HepG2 (cell line): ENCODE measurements around the gene WDR5B. TPM values are rescaled to one million over a fixed set of nuclear protein-coding genes. Genes with fewer than 3 reads are reported as not detected.

Experiments
- ARID2 ChIP-seq: sonication (generic); formaldehyde crosslinking; IDR thresholded peaks from 2 replicates; pipeline ENCODE4 v1.8.1; 2022; ENCODE audit warnings: mild to moderate bottlenecking, missing genetic modification reagents, borderline replicate concordance
- BORCS8-MEF2B ChIP-seq: sonication (generic); formaldehyde crosslinking; IDR thresholded peaks from 2 replicates; pipeline ENCODE4 v1.8.0; 2022; ENCODE audit warnings: mild to moderate bottlenecking, missing genetic modification reagents
- DNMT3B ChIP-seq: conservative IDR thresholded peaks from 2 replicates; pipeline ENCODE4 v1.6.1; 2016; ENCODE audit warnings: missing biosample characterization, control low read depth
- JARID2 ChIP-seq: sonication (generic); formaldehyde crosslinking; IDR thresholded peaks from 2 replicates; pipeline ENCODE4 v1.8.1; 2023; ENCODE audit warnings: missing genetic modification reagents, inconsistent platforms; ENCODE audit not compliant: insufficient replicate concordance
- KLF6 ChIP-seq: IDR thresholded peaks from 2 replicates; pipeline ENCODE4 v1.8.0; 2016; ENCODE audit warnings: missing biosample characterization, missing genetic modification reagents
- SIN3A ChIP-seq: IDR thresholded peaks from 2 replicates; pipeline ENCODE4 v1.6.1; 2011; ENCODE audit warnings: low read depth, mild to moderate bottlenecking, control low read depth, low read length, borderline replicate concordance
- TOE1 ChIP-seq: sonication (generic); formaldehyde crosslinking; IDR thresholded peaks from 2 replicates; pipeline ENCODE4 v1.4.0; 2020; ENCODE audit warnings: mild to moderate bottlenecking, missing genetic modification reagents
- ZFP36 ChIP-seq: fragments of 150-350 bp; IDR thresholded peaks from 2 replicates; pipeline ENCODE4 v1.6.1; 2018; ENCODE audit warnings: borderline replicate concordance, low read length, low read depth; ENCODE audit not compliant: partially characterized antibody
- ZNF432 ChIP-seq: sonication (generic); formaldehyde crosslinking; IDR thresholded peaks from 2 replicates; pipeline ENCODE4 v1.5.0; 2020; ENCODE audit warnings: missing genetic modification reagents, mild to moderate bottlenecking, borderline replicate concordance
- ZNF460 ChIP-seq: sonication (generic); formaldehyde crosslinking; IDR thresholded peaks from 2 replicates; pipeline ENCODE4 v1.5.1; 2020; ENCODE audit warnings: missing genetic modification reagents, mild to moderate bottlenecking, borderline replicate concordance
- ZNF720 ChIP-seq: sonication (generic); formaldehyde crosslinking; IDR thresholded peaks from 2 replicates; pipeline ENCODE4 v1.4.0; 2020; ENCODE audit warnings: missing genetic modification reagents
- ZNF772 ChIP-seq: sonication (generic); formaldehyde crosslinking; IDR thresholded peaks from 2 replicates; pipeline ENCODE4 v1.5.0; 2020; ENCODE audit warnings: mild to moderate bottlenecking, missing genetic modification reagents
- ZNF839 ChIP-seq: sonication (generic); formaldehyde crosslinking; IDR thresholded peaks from 2 replicates; pipeline ENCODE4 v1.4.0; 2020; ENCODE audit warnings: missing genetic modification reagents, mild to moderate bottlenecking, borderline replicate concordance
- polyA plus RNA-seq, 8 experiments: library from polyadenylated mRNA; depleted of rRNA in 3 of 8; stranded (reverse) in 7 of 8; unstranded in 1 of 8; fragments of >200 nt; fragmentation: Illumina TruSeq in 4 of 8; extraction: Trizol in 4 of 8; gene quantifications; 2 replicates each; pipeline versions ENCODE4 v1.2.1 to v1.2.3, GENCODE V29; 2011 to 2016; ENCODE audit warnings: low read depth in 4 of 8, missing spikeins in 1 of 8, mixed read lengths in 1 of 8; ENCODE audit not compliant: insufficient read depth in 1 of 8
- total RNA-seq, 5 experiments: library from RNA; depleted of rRNA; stranded (reverse); fragments of >200 nt; fragmentation: Illumina TruSeq; extraction: Trizol; gene quantifications; 2 replicates each; pipeline ENCODE4 v1.2.3, GENCODE V29; 2016; ENCODE audit warnings: low read depth in 1 of 5
- TF ChIP-seq, protein P1 (sequence below): sonication (generic); formaldehyde crosslinking; IDR thresholded peaks from 2 replicates; pipeline ENCODE4 v1.5.0; 2020; ENCODE audit warnings: mild to moderate bottlenecking, missing genetic modification reagents
- TF ChIP-seq, protein P2 (sequence below): sonication (generic); formaldehyde crosslinking; IDR thresholded peaks from 2 replicates; pipeline ENCODE4 v1.8.0; 2022; ENCODE audit warnings: mild to moderate bottlenecking, missing genetic modification reagents, moderate library complexity
- TF ChIP-seq, protein P3 (sequence below): sonication (generic); formaldehyde crosslinking; IDR thresholded peaks from 2 replicates; pipeline ENCODE4 v1.5.1; 2020; ENCODE audit warnings: missing genetic modification reagents, mild to moderate bottlenecking, borderline replicate concordance
- TF ChIP-seq, protein P4 (sequence below): IDR thresholded peaks from 2 replicates; pipeline ENCODE4 v1.6.1; 2016; ENCODE audit warnings: control low read depth
- TF ChIP-seq, protein P5 (sequence below): IDR thresholded peaks from 2 replicates; pipeline ENCODE4 v1.4.0; 2020; ENCODE audit warnings: mild to moderate bottlenecking, missing genetic modification reagents
- TF ChIP-seq, protein P6 (sequence below): sonication (generic); formaldehyde crosslinking; IDR thresholded peaks from 2 replicates; pipeline ENCODE4 v1.5.0; 2020; ENCODE audit warnings: missing genetic modification reagents, mild to moderate bottlenecking, borderline replicate concordance

WDR5B gene
- total and polyA plus RNA-seq, 2 of the 13 experiments (the other 11 are each of a cell fraction or from before 2014, with no cell fraction given), result 2.5 to 3.6 TPM

DNA sequence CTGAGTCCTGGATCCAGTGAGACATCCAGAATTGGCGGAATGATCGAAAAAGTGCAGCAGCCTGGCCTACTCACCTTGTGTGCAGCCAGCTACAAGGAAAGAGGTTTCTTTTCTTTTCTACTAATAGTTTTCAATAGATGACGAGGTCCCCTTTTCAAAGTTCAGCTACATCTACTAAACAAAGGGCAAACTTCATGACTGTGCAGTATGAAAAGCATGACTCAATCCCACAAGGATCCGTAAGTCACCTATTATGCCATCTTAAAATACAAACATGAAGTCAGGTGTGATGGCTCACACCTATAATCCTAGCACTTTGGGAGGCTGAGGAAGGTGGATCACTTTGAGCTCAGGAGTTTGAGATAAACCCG lies 49.5 kb downstream of the WDR5B start (continued):
- TF ChIP-seq BORCS8-MEF2B (CRISPR knock-in tag), result 0 out of 2 replicates have a peak, but pooled peaks have one; percentile 4
- TF ChIP-seq, protein P1, sequence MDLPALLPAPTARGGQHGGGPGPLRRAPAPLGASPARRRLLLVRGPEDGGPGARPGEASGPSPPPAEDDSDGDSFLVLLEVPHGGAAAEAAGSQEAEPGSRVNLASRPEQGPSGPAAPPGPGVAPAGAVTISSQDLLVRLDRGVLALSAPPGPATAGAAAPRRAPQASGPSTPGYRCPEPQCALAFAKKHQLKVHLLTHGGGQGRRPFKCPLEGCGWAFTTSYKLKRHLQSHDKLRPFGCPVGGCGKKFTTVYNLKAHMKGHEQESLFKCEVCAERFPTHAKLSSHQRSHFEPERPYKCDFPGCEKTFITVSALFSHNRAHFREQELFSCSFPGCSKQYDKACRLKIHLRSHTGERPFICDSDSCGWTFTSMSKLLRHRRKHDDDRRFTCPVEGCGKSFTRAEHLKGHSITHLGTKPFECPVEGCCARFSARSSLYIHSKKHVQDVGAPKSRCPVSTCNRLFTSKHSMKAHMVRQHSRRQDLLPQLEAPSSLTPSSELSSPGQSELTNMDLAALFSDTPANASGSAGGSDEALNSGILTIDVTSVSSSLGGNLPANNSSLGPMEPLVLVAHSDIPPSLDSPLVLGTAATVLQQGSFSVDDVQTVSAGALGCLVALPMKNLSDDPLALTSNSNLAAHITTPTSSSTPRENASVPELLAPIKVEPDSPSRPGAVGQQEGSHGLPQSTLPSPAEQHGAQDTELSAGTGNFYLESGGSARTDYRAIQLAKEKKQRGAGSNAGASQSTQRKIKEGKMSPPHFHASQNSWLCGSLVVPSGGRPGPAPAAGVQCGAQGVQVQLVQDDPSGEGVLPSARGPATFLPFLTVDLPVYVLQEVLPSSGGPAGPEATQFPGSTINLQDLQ (CRISPR knock-in tag), result no peak
- no peak for TF ChIP-seq ZFP36
- TF ChIP-seq, protein P2, sequence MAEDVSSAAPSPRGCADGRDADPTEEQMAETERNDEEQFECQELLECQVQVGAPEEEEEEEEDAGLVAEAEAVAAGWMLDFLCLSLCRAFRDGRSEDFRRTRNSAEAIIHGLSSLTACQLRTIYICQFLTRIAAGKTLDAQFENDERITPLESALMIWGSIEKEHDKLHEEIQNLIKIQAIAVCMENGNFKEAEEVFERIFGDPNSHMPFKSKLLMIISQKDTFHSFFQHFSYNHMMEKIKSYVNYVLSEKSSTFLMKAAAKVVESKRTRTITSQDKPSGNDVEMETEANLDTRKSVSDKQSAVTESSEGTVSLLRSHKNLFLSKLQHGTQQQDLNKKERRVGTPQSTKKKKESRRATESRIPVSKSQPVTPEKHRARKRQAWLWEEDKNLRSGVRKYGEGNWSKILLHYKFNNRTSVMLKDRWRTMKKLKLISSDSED (CRISPR knock-in tag), result no peak
- TF ChIP-seq, protein P3, sequence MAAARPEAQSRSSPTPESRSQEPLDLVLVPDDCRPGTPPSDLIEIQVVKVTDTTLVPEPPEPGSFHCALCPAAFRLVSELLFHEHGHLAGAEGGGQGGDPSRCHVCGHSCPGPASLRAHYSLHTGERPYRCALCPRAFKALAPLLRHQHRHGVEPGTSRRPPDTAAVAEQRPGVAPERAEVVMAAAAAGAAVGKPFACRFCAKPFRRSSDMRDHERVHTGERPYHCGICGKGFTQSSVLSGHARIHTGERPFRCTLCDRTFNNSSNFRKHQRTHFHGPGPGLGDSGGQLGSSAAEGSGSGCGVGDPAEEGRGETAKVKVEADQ (CRISPR knock-in tag), result no peak
- TF ChIP-seq, protein P4, sequence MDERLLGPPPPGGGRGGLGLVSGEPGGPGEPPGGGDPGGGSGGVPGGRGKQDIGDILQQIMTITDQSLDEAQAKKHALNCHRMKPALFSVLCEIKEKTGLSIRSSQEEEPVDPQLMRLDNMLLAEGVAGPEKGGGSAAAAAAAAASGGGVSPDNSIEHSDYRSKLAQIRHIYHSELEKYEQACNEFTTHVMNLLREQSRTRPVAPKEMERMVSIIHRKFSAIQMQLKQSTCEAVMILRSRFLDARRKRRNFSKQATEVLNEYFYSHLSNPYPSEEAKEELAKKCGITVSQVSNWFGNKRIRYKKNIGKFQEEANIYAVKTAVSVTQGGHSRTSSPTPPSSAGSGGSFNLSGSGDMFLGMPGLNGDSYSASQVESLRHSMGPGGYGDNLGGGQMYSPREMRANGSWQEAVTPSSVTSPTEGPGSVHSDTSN (CRISPR knock-in tag), result no peak
- no peak for TF ChIP-seq ZNF839 (CRISPR knock-in tag)
- no peak for TF ChIP-seq TOE1 (CRISPR knock-in tag)
- TF ChIP-seq, protein P5, sequence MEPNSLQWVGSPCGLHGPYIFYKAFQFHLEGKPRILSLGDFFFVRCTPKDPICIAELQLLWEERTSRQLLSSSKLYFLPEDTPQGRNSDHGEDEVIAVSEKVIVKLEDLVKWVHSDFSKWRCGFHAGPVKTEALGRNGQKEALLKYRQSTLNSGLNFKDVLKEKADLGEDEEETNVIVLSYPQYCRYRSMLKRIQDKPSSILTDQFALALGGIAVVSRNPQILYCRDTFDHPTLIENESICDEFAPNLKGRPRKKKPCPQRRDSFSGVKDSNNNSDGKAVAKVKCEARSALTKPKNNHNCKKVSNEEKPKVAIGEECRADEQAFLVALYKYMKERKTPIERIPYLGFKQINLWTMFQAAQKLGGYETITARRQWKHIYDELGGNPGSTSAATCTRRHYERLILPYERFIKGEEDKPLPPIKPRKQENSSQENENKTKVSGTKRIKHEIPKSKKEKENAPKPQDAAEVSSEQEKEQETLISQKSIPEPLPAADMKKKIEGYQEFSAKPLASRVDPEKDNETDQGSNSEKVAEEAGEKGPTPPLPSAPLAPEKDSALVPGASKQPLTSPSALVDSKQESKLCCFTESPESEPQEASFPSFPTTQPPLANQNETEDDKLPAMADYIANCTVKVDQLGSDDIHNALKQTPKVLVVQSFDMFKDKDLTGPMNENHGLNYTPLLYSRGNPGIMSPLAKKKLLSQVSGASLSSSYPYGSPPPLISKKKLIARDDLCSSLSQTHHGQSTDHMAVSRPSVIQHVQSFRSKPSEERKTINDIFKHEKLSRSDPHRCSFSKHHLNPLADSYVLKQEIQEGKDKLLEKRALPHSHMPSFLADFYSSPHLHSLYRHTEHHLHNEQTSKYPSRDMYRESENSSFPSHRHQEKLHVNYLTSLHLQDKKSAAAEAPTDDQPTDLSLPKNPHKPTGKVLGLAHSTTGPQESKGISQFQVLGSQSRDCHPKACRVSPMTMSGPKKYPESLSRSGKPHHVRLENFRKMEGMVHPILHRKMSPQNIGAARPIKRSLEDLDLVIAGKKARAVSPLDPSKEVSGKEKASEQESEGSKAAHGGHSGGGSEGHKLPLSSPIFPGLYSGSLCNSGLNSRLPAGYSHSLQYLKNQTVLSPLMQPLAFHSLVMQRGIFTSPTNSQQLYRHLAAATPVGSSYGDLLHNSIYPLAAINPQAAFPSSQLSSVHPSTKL (CRISPR knock-in tag), result peak; percentile 52; the same call in 1 of the 2 replicates
- TF ChIP-seq ARID2 (CRISPR knock-in tag), result no peak
- no peak for TF ChIP-seq DNMT3B (CRISPR knock-in tag)
- no peak for TF ChIP-seq ZNF772
- no peak for TF ChIP-seq ZNF432 (CRISPR knock-in tag)
- TF ChIP-seq, protein P6, sequence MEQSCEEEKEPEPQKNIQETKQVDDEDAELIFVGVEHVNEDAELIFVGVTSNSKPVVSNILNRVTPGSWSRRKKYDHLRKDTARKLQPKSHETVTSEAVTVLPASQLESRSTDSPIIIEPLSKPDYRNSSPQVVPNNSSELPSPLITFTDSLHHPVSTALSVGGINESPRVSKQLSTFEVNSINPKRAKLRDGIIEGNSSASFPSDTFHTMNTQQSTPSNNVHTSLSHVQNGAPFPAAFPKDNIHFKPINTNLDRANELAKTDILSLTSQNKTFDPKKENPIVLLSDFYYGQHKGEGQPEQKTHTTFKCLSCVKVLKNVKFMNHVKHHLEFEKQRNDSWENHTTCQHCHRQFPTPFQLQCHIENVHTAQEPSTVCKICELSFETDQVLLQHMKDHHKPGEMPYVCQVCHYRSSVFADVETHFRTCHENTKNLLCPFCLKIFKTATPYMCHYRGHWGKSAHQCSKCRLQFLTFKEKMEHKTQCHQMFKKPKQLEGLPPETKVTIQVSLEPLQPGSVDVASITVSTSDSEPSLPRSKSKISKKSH (CRISPR knock-in tag), result no peak
- TF ChIP-seq SIN3A, result no peak
- TF ChIP-seq ZNF460 (CRISPR knock-in tag), result no peak
- no peak for TF ChIP-seq ZNF720 (CRISPR knock-in tag)
- no peak for TF ChIP-seq JARID2
- TF ChIP-seq KLF6 (CRISPR knock-in tag), result no peak
